HG03159 (cell line): ENCODE results near the gene ATP8A2.

Experiments used
- ATAC-seq: cut with Tn5 transposase; IDR thresholded peaks from one replicate; pipeline ENCODE4 v1.9.1; 2021; ENCODE audit warnings: mild to moderate bottlenecking, moderate library complexity; ENCODE audit not compliant: unreplicated experiment

ATP8A2 gene

GRCh38 chr13:25608181-25608580 is 236.4 kb downstream of the ATP8A2 start:
- no peak for ATAC-seq

- ATAC-seq = no peak
These were observed 244.9 kb downstream of the ATP8A2 start for GRCh38 chr13:25616674-25617073.

- ATAC-seq = no peak
These were observed 248.1 kb downstream of the ATP8A2 start for GRCh38 chr13:25619897-25620296.

- ATAC-seq = no peak
These were observed 253.6 kb downstream of the ATP8A2 start for GRCh38 chr13:25625414-25625813.

- no peak for ATAC-seq
These were observed 258.6 kb downstream of the ATP8A2 start for GRCh38 chr13:25630329-25630900.

- no peak for ATAC-seq
These were observed 260.6 kb downstream of the ATP8A2 start for GRCh38 chr13:25632166-25632888.

- ATAC-seq = no peak
These were observed 261.3 kb downstream of the ATP8A2 start for GRCh38 chr13:25633093-25633492.

GRCh38 chr13:25645681-25646080 is 273.9 kb downstream of the ATP8A2 start:
- no peak for ATAC-seq

GRCh38 chr13:25649001-25649633 is 277.3 kb downstream of the ATP8A2 start:
- no peak for ATAC-seq

GRCh38 chr13:25652764-25653163 is 281.0 kb downstream of the ATP8A2 start:
- ATAC-seq = no peak

GRCh38 chr13:25654322-25654721 is 282.5 kb downstream of the ATP8A2 start:
- no peak for ATAC-seq

- no peak for ATAC-seq
These were observed 285.4 kb downstream of the ATP8A2 start for GRCh38 chr13:25657157-25657556.

- no peak for ATAC-seq
These were observed 287.5 kb downstream of the ATP8A2 start for GRCh38 chr13:25659091-25659795.

- no peak for ATAC-seq
These were observed 289.2 kb downstream of the ATP8A2 start for GRCh38 chr13:25660996-25661395.

GRCh38 chr13:25662516-25662915 is 290.7 kb downstream of the ATP8A2 start:
- no peak for ATAC-seq

GRCh38 chr13:25668345-25668744 is 296.6 kb downstream of the ATP8A2 start:
- ATAC-seq = no peak

- ATAC-seq = no peak
These were observed 301.9 kb downstream of the ATP8A2 start for GRCh38 chr13:25673711-25674110.

- no peak for ATAC-seq
These were observed 302.6 kb downstream of the ATP8A2 start for GRCh38 chr13:25674371-25674770.

- ATAC-seq = no peak
These were observed 303.3 kb downstream of the ATP8A2 start for GRCh38 chr13:25675060-25675459.

GRCh38 chr13:25677956-25678355 is 306.2 kb downstream of the ATP8A2 start:
- ATAC-seq = no peak

GRCh38 chr13:25678398-25678797 is 306.6 kb downstream of the ATP8A2 start:
- no peak for ATAC-seq

- no peak for ATAC-seq
These were observed 307.4 kb downstream of the ATP8A2 start for GRCh38 chr13:25679159-25679558.
